ENCODE results near the gene LIN52. TPM values are rescaled to one million over a fixed set of nuclear protein-coding genes. Genes with fewer than 3 reads are reported as not detected.
"Not testable (repeated sequence)": the region's sequence is repeated elsewhere in the genome, so short reads cannot be mapped to it uniquely, and the experiment has no call there.

LIN52 gene
- total RNA-seq, 1 donor from 2014 or later = 6.7 TPM

DNA sequence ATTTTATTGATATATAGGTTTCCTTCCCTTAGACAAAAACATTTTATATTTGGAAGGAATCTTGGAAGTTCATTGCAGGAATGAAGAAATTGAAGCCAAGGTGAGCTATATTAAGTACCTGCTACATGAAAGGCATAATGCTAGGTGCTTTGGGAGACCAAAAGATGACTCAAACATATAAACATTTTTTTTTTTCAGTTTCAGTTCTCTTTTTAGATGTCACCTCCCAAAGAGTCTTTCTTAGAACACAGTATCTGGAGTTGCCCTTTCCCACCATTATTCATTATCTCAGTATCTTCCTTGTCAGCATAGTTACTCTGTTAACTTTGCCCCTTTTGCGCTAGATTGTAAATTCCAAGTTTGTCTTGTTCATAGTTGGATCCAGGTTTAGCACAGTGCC, 1.1 kb downstream of the LIN52 start:
- ATAC-seq (no peak), DNase-seq (ENCODE audit: missing footprints) (no peak)
- intact Hi-C loops (cut with DNase I) = no loop called here

DNA sequence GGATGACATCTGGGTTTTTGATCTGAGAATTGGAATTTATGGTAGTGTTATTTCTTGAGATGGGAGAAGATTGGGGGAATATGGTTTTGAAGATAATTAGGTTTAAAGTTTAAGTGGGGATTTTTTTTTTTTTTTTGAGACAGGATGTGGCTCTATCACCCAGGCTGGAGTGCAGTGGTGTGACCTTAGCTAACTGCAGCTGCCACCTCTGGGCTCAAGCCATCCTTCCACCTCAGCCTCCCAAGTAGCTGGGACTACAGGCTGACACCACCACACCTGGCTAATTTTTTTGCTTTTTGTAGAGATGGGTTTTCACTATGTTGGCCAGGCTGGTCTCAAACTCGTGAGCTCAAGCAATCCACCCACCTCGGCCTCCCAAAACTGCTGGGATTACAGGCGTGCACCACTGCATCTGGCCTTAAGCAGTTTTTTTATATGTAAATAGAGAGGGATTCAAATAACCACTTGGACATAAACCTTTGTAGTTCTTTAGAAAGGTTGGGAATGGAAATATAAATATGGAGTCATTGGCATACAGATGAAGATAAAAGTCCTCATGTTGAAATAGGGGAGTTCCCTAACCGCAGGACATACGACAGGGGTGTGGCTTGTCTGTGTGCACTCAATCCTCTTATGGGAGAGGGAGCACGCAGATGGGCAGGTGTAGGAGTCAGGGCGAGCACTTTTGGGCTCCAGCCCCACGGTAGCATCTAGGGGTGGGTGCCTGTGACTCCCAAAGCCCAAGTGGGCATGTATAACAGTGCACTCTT, 4.7 kb downstream of the LIN52 start:
- DNase-seq (ENCODE audit: missing footprints) = no peak
- intact Hi-C loops (cut with DNase I) = no loop called here

DNA sequence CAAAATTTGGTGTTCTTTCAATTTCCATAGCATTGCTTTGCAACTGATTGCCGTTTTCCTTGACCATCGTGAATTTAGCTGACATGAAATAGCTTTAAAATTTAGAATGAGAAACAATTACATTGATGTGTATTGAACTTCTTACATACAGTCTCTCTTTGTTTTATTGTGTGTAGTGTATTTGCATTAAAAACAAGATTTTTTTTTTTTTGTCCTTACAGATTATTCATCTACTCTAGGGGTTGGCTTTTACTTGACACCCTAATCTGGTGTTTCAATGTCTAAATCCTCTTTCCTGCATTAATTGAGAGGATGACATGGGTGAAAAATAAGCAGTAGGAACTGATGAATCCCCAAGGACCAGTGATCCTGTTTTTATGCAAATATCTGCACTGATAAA, 20.6 kb downstream of the LIN52 start:
- intact Hi-C loops (cut with DNase I) = no loop called here
- no peak for DNase-seq (ENCODE audit: missing footprints)
- no peak for ATAC-seq

More for the DNA sequence above, 4.7 kb downstream of the LIN52 start:
- no peak for ATAC-seq

DNA sequence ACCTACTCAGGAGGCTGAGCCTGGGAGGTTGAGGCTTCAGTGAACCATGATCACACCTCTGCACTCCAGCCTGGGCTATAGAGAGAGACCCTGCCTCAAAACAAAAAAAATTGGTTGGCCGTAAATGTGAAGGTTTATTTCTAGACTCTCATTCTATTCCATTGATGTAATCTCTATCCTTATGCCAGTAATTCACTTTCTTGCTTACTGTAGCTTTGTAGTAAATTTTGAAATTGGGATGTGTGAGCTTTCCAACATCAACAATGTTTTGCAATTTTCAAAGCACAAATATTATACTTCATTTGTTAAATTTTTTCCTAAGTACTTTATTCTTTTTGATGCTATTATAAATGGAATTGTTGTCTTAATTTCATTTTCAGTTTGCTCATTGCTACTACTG, 24.6 kb downstream of the LIN52 start:
- intact Hi-C loops (cut with DNase I) = no loop called here
- no peak for ATAC-seq
- DNase-seq (ENCODE audit: missing footprints) = no peak

DNA sequence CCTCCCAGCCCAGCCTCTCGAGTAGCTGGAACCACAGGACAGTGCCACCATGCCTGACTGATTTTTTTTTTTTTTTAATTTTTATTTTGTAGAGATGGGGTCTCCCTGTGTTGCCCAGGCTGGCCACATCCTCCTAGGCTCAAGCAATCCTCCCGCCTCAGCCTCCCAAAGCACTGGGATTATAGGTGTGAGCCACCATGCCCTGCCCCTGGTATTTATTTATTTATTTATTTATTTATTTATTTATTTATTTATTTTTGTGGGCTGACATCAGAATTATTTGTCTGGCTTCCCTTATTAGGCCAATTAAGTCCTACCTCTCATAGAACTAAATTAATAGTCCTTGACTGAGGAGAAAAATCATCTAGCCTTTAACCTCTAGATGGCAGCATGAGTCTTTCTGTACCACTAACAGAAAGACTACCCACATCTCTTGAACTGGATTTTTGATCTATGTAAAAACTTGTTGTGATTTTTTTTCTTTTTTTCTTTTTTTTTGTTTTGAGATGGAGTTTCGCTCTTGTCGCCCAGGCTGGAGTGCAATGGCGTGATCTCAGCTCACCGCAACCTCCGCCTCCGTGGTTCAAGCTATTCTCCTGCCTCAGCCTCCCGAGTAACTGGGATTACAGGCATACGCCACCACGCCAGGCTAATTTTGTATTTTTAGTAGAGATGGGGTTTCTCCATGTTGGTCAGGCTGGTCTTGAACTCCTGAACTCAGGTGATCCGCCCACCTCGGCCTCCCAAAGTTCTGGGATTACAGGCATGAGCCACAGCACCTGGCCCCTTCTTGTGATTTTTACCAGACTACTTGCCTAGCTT, 26.9 kb downstream of the LIN52 start:
- DNase-seq (ENCODE audit: missing footprints) = not testable (repeated sequence)

DNA sequence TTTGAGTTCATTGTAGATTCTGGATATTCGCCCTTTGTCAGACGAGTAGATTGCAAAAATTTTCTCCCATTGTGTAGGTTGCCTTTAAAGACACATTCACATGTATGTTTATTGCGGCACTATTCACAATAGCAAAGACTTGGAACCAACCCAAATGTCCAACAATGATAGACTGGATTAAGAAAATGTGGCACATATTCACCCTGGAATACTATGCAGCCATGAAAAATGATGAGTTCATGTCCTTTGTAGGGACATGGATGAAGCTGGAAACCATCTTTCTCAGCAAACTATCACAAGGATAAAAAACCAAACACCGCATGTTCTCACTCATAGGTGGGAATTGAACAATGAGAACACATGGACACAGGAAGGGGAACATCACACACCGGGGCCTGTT, 40.7 kb downstream of the LIN52 start:
- ATAC-seq; DNase-seq (ENCODE audit: missing footprints): not testable (repeated sequence)

More for the DNA sequence above, 26.9 kb downstream of the LIN52 start:
- intact Hi-C loops (cut with DNase I) = loop anchor here (1.0 kb wide), 1 partner anchor 140 kb away; no protein-coding TSS in a partner anchor
- ATAC-seq = not testable (repeated sequence)

DNA sequence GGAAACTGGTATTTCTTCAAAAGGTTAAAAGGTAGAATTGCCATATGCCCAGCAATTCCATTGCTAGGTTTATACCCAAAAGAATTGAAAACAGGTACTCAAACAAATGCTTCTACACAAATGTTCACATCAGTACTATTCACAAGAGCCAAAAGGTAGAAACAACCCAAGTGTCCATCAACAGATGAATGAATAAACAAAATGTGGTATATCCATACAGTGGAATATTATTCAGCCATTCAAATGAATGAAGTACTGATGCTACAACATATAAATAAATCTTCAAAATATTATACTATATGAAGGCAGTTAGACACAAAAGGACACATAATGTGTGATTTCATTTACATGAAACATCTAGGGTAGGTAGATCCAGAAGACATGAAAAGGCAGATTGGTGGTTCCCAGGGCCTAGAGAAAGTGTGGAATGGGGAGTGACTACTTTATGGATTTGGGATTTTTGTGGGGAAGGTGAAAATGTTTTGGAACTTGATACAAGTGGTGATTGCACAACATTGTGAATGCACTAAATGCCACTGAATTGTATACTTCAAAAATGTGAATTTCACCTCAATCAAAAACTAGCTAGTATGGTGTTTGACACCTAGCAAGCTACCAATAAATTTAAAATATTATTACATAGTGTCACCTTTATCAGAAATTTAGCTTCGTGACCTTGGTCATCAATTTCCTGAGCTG, 41.7 kb downstream of the LIN52 start:
- intact Hi-C loops (cut with DNase I) = no loop called here
- DNase-seq (ENCODE audit: missing footprints) = no peak
- ATAC-seq = no peak

More for the DNA sequence above, 40.7 kb downstream of the LIN52 start:
- intact Hi-C loops (cut with DNase I) = not testable (repeated sequence)

DNA sequence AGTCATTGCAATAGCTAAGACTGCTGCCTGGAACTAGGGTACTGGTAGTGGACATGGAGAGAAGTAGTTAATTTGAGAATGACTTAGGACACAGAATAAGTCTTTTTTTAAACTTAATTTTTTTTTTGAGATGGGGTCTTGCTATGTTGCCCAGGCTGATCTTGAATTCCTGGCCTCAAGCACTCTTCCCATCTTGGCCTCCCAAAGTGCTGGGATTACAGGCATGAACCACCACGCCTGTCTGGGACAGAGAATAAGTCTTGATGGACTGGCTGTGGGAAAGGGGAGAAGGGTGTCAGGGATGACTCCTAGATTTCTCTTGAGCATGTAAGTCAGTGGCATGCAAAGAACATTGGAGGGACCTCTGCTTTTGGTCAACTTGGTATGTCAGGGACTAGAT, 42.9 kb downstream of the LIN52 start:
- intact Hi-C loops (cut with DNase I) = no loop called here
- DNase-seq (ENCODE audit: missing footprints) = no peak
- no peak for ATAC-seq

DNA sequence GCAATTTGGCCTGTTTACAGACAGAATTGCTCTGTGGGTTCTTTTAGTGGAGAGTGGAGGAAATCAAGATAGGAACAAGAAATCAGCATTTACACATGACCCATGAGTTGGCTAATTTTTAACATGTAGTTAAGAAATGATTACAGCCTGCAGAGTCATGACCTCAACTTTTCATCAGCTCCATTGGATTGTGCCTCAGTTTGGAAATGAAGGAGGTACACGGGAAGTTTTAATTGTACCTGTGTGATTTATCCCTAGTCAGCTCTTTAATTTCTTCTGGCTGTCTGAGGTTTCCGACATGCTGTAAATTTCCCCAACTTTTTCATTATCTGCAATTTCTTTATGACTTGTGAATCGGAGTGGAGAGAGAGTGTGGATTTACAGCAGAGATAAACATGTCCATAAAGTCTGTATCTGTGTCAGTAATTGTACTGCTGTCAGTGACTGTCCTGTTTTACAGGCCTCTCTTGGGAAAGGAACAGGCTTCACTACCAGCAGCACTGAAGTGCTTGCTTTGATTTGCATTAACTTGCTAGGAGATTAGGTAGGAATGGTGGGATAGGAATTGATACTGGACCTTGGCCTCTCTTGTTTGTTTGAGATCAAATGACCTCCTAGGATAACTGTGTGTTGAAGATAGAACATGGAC, 49.2 kb downstream of the LIN52 start:
- ATAC-seq = no peak
- no peak for DNase-seq (ENCODE audit: missing footprints)
- intact Hi-C loops (cut with DNase I) = no loop called here

DNA sequence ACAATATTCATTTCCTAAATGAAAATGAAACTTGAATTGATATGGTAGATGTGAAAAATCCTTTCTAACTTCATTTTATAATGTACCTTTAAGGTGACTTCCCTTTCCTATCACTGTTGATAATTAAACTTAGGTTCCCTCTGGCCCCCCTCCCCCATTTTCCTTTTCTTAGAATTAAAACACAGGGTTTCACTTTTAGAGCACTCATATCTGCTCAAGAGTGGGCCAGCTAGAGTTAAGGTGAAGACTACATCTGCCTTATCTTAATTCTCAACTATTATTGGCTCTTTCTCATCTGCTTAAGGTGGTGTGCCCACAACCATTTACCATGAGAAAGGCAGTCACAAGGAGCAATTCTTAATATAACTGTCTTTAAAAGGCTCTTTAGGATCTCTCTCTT, 49.7 kb downstream of the LIN52 start:
- ATAC-seq (no peak), DNase-seq (ENCODE audit: missing footprints) (no peak)
- intact Hi-C loops (cut with DNase I) = no loop called here

DNA sequence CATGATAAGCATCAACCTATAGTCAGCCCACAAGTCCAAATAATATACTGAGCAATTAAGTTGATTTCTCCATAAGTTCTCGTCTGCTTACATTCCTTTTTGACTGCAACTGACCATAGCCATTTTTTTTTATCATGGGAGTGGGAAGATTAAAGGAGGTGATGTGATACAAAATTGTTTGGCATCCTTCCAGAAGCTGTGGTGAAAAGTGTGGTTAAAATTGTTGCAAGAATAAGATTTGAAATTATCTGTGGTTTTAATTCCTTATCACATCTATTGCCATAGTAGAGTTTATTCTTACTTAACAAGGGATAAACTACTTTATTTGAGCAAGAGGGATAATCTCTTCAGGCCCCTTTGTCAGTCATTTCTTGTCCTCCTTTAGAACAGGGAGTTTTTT, 50.7 kb downstream of the LIN52 start:
- DNase-seq (ENCODE audit: missing footprints) (no peak), ATAC-seq (no peak)
- intact Hi-C loops (cut with DNase I) = no loop called here

DNA sequence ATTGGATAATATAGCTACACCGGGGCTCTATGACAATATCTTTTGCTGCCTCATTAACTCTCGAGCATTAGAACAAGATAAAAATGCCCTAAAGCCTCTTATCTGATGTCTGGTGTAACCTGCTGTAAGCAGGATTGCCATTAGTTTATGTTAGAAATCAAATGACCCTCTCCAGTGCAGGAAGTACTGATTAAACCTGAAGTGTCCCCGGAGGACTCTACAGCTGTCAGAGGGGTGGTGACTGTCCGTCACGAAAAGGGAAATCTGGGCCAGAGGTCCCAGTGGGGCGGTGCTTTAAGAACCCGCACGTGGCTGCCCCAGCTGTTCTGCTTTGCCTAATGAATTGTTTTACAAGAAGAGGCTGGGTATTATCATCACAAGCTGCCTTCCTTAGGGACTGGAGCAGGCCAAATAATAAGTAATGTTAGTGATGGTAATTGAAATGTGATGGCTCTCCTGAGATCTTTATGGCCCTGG, 55.7 kb downstream of the LIN52 start:
- DNase-seq (ENCODE audit: missing footprints) (peak; percentile 90), ATAC-seq (peak; percentile 95)
- intact Hi-C loops (cut with DNase I) = no loop called here

DNA sequence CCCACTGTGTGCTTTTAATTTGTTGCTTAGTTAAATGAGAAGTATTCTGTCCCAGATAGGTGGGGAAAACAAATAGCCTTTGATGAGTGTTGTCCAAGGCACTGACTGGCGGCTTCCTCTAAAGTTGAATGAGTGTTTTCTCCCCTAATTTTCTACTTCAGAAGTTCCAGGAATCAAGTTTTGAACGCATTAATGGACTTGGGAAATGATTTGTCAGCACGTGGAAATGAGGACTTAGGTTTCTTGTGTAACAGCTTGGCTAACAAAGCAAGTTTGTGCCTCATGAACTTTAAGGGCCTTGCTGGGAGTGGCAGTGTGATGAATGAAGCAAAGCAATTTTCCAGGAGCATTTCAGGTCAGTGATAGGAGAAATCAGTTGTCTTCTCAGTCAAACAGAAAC, 56.9 kb downstream of the LIN52 start:
- DNase-seq (ENCODE audit: missing footprints) (no peak), ATAC-seq (peak; percentile 57)
- intact Hi-C loops (cut with DNase I) = no loop called here

DNA sequence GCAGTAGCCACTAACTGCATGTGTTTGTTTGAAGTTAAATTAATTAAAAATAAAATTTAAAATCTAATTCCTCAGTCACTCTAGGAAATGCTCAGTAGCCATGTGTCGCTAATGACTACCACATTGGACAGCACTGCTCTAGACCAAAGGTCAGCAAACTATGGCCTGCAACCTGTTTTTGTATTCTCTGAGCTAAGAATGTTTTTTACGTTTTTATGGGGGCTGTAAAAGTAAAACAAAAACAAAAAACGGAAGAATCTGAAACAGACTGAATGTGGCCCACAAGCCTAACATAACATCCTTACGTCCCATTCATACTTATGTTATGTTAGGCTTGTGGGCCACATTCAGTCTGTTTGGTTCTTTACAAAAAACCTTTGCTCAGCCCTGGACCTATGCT, 57.8 kb downstream of the LIN52 start:
- no peak for ATAC-seq
- intact Hi-C loops (cut with DNase I) = no loop called here
- no peak for DNase-seq (ENCODE audit: missing footprints)

DNA sequence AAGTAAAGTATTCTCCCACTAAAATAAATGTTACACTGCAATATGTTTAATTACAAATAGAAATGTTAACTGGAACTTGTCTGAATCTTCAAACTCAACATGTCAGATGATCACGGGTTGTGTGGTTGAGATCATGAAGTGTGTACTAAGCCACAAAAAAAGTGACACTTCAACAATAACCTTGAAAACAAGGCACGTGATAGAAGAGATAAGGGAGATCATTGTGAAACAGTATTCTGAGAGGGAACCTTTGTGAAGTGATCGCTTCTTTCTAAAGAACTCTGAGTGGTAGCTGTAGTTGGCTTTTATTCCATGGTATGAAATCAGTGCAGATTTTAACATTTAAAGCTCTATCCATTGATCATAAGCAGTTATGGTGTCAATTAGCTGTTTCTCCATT, 60.0 kb downstream of the LIN52 start:
- DNase-seq (ENCODE audit: missing footprints) (no peak), ATAC-seq (no peak)
- intact Hi-C loops (cut with DNase I) = no loop called here

DNA sequence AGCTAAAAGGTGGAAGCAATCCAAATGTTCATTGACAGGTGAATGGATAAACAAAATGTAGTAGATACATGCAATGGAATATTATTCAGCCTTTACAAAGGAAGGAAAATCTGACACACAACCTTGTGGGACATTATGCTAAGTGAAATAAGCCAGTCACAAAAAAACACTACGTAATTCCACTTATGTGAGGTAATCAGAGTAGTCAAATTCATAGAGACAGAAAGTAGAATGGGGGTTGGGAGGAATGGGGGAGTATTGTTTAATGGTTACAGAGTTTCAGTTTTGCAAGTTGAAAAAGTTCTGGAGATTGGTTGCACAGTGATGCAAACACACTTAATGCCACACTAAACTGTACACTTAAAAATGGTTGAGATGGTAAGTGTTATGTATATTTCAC, 62.8 kb downstream of the LIN52 start:
- DNase-seq (ENCODE audit: missing footprints) (no peak), ATAC-seq (no peak)
- intact Hi-C loops (cut with DNase I) = no loop called here

DNA sequence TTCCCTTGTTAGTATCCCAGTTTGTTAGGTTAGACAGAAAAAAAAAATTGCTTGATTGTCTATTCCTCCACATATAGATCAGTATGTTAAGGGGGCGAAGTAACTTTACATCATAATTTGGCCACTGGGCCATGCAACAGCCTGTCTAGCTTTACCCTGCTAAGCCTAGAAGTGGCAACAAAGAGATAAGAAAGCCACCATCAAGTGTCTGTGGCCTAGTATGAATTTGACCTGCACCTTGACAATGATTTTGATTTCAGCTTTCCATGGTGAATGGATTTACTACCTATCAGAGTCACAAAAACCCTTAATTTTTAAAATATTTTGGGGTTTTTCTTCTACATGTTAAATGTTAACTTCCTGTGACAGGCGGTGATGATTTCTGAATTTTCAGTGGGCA, 63.9 kb downstream of the LIN52 start:
- intact Hi-C loops (cut with DNase I) = no loop called here
- DNase-seq (ENCODE audit: missing footprints) = no peak
- no peak for ATAC-seq

DNA sequence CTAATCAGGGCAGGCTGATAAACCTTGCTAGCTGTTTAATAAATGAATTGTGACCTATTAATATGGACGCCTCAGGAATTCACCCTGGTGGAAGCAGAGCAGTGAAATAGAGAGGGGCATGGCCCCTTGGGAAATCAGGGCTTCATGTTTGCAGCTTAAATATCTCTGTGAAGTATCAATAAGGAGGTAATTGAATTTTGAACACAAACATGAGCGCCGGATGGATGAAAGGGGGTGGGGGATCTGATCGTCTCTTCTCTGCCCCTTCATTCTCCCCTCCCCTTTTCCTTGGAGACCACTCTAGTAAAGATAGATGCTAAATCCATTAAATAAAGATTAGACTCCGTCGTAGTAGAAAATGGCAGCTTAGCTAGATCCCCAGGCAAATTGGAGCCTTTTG, 70.5 kb downstream of the LIN52 start:
- no peak for ATAC-seq
- DNase-seq (ENCODE audit: missing footprints) = no peak
- intact Hi-C loops (cut with DNase I) = no loop called here

DNA sequence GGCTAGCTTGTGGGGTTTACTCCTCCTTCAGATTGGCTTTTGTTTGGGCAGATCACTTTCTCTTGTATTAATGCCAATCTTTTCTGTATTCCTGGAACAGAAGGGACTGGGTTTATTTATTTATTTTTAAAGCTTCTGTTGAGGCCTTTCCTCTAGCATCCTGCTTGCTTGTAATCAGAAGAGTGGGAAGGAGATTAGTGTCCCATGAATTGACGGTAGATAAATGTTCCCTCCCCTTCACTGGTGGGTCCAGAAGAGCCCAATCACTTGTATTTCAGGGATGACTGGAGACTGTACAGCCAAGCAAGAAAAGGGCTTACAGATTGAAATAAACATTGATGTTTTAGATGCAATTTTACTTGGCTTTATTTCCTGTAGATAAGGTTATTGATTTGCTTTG, 71.0 kb downstream of the LIN52 start:
- intact Hi-C loops (cut with DNase I) = no loop called here
- ATAC-seq (no peak), DNase-seq (ENCODE audit: missing footprints) (no peak)

Data from Right ventricle myocardium inferior (tissue), 1 donor.